ENCODE results near the gene CXCL11. TPM values are rescaled to one million over a fixed set of nuclear protein-coding genes. Genes with fewer than 3 reads are reported as not detected.

The CXCL11 gene
- total and polyA plus RNA-seq, 2 experiments from 2014 or later: 0.81 to 1.9 TPM

DNA sequence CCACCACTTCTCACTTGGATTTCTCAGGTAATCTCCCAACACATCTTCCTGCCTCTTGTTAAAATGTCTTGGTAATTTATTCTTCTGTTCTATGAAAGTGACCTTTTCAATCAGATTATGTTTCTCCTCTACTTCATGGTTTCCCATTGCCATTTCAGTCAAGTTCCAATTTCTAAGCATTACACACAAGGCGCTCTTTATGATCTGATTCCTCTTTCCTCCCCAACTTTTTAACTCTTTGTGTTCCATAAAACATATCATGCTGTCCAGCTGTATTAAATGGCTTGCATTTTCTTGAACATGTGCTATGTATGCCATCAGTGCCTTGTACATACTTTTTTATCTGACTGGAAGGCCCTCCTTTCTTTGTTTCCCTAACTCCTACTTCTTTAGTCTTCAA, 25.6 kb upstream of the CXCL11 start (continued):
- no peak for TF ChIP-seq CREB1 (CRISPR knock-in tag; IDR thresholded peaks at IDR 0.05; ENCODE audit: low read depth)
- no peak for TF ChIP-seq JUNB (IDR thresholded peaks at IDR 0.05; ENCODE audit: unreplicated experiment)
- no peak for TF ChIP-seq STAT1 (IDR thresholded peaks at IDR 0.05; ENCODE audit: unreplicated experiment)
- no peak for TF ChIP-seq NANOG (IDR thresholded peaks at IDR 0.05; ENCODE audit: borderline replicate concordance)

DNA sequence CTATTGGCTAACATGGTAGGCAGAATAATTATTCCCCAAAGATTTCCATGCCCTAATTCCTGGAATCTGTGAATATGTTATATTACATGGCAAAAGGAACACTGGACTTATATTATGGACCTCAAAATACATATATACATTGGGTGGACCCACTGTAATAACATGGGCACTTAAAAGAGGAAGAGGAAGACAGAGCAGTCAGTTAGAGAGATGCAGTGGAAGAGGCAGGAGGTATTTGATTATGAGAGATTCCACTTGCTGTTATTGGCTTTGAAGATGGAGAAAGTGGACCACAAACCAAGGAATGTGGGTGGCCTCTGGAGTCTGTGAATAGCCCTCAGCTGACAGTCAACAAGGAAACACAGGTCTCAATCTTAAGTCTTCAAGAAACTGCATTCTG, 24.6 kb upstream of the CXCL11 start:
- Mint-ChIP-seq H3K4me3 (no peak overlapping the region), H3K4me1 (peaks cover 16% of the 10 kb centered on the region), H3K9me3 (no peaks in the 10 kb centered on the region), H3K27ac (no peak overlapping the region), H3K36me3 (ENCODE audit: low read depth) (no peaks in the 10 kb centered on the region), H3K27me3 (ENCODE audit: insufficient read depth, low read depth, poor library complexity) (peaks cover 2% of the 10 kb centered on the region)
- ATAC-seq (no peak), DNase-seq (ENCODE audit: low spot score) (no peak)
- no peaks in the 10 kb centered on the region for H3K27me3 ChIP-seq (ENCODE audit: insufficient read depth)
- no peak overlapping the region for H3K4me3 ChIP-seq
- H3K4me2 ChIP-seq: no peak overlapping the region
- H2AFZ ChIP-seq: no peak overlapping the region; the same call in 1 of the 2 replicates
- no peaks in the 10 kb centered on the region for H4K20me1 ChIP-seq (replicated peaks; ENCODE audit: insufficient read depth)
- H3K4me1 ChIP-seq (ENCODE audit: insufficient read depth): peaks cover 10% of the 10 kb centered on the region
- no peaks in the 10 kb centered on the region for H3K36me3 ChIP-seq (ENCODE audit: insufficient read depth)
- TF ChIP-seq POLR2AphosphoS5 (IDR thresholded peaks at IDR 0.05; ENCODE audit: low read depth): no peak
- TF ChIP-seq EZH2 (IDR thresholded peaks at IDR 0.05; ENCODE audit: low read depth, unreplicated experiment): no peak
- TF ChIP-seq ZNF331 (CRISPR knock-in tag; IDR thresholded peaks at IDR 0.05; ENCODE audit: low read depth): no peak
- TF ChIP-seq, protein P1, sequence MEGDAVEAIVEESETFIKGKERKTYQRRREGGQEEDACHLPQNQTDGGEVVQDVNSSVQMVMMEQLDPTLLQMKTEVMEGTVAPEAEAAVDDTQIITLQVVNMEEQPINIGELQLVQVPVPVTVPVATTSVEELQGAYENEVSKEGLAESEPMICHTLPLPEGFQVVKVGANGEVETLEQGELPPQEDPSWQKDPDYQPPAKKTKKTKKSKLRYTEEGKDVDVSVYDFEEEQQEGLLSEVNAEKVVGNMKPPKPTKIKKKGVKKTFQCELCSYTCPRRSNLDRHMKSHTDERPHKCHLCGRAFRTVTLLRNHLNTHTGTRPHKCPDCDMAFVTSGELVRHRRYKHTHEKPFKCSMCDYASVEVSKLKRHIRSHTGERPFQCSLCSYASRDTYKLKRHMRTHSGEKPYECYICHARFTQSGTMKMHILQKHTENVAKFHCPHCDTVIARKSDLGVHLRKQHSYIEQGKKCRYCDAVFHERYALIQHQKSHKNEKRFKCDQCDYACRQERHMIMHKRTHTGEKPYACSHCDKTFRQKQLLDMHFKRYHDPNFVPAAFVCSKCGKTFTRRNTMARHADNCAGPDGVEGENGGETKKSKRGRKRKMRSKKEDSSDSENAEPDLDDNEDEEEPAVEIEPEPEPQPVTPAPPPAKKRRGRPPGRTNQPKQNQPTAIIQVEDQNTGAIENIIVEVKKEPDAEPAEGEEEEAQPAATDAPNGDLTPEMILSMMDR (conservative IDR thresholded peaks at IDR 0.05; ENCODE audit: low read depth in 2 of 2): no peak
- no peak for TF ChIP-seq EZH2phosphoT487 (IDR thresholded peaks at IDR 0.05; ENCODE audit: unreplicated experiment)
- TF ChIP-seq CREB1 (CRISPR knock-in tag; IDR thresholded peaks at IDR 0.05; ENCODE audit: low read depth): no peak
- TF ChIP-seq ZNF114 (CRISPR knock-in tag; IDR thresholded peaks at IDR 0.05): no peak
- no peak for TF ChIP-seq JUNB (IDR thresholded peaks at IDR 0.05; ENCODE audit: unreplicated experiment)
- TF ChIP-seq, protein P2, sequence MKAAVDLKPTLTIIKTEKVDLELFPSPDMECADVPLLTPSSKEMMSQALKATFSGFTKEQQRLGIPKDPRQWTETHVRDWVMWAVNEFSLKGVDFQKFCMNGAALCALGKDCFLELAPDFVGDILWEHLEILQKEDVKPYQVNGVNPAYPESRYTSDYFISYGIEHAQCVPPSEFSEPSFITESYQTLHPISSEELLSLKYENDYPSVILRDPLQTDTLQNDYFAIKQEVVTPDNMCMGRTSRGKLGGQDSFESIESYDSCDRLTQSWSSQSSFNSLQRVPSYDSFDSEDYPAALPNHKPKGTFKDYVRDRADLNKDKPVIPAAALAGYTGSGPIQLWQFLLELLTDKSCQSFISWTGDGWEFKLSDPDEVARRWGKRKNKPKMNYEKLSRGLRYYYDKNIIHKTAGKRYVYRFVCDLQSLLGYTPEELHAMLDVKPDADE (IDR thresholded peaks at IDR 0.05): no peak
- TF ChIP-seq, protein P3, sequence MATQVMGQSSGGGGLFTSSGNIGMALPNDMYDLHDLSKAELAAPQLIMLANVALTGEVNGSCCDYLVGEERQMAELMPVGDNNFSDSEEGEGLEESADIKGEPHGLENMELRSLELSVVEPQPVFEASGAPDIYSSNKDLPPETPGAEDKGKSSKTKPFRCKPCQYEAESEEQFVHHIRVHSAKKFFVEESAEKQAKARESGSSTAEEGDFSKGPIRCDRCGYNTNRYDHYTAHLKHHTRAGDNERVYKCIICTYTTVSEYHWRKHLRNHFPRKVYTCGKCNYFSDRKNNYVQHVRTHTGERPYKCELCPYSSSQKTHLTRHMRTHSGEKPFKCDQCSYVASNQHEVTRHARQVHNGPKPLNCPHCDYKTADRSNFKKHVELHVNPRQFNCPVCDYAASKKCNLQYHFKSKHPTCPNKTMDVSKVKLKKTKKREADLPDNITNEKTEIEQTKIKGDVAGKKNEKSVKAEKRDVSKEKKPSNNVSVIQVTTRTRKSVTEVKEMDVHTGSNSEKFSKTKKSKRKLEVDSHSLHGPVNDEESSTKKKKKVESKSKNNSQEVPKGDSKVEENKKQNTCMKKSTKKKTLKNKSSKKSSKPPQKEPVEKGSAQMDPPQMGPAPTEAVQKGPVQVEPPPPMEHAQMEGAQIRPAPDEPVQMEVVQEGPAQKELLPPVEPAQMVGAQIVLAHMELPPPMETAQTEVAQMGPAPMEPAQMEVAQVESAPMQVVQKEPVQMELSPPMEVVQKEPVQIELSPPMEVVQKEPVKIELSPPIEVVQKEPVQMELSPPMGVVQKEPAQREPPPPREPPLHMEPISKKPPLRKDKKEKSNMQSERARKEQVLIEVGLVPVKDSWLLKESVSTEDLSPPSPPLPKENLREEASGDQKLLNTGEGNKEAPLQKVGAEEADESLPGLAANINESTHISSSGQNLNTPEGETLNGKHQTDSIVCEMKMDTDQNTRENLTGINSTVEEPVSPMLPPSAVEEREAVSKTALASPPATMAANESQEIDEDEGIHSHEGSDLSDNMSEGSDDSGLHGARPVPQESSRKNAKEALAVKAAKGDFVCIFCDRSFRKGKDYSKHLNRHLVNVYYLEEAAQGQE (IDR thresholded peaks at IDR 0.05; ENCODE audit: unreplicated experiment): no peak
- TF ChIP-seq, protein P4, sequence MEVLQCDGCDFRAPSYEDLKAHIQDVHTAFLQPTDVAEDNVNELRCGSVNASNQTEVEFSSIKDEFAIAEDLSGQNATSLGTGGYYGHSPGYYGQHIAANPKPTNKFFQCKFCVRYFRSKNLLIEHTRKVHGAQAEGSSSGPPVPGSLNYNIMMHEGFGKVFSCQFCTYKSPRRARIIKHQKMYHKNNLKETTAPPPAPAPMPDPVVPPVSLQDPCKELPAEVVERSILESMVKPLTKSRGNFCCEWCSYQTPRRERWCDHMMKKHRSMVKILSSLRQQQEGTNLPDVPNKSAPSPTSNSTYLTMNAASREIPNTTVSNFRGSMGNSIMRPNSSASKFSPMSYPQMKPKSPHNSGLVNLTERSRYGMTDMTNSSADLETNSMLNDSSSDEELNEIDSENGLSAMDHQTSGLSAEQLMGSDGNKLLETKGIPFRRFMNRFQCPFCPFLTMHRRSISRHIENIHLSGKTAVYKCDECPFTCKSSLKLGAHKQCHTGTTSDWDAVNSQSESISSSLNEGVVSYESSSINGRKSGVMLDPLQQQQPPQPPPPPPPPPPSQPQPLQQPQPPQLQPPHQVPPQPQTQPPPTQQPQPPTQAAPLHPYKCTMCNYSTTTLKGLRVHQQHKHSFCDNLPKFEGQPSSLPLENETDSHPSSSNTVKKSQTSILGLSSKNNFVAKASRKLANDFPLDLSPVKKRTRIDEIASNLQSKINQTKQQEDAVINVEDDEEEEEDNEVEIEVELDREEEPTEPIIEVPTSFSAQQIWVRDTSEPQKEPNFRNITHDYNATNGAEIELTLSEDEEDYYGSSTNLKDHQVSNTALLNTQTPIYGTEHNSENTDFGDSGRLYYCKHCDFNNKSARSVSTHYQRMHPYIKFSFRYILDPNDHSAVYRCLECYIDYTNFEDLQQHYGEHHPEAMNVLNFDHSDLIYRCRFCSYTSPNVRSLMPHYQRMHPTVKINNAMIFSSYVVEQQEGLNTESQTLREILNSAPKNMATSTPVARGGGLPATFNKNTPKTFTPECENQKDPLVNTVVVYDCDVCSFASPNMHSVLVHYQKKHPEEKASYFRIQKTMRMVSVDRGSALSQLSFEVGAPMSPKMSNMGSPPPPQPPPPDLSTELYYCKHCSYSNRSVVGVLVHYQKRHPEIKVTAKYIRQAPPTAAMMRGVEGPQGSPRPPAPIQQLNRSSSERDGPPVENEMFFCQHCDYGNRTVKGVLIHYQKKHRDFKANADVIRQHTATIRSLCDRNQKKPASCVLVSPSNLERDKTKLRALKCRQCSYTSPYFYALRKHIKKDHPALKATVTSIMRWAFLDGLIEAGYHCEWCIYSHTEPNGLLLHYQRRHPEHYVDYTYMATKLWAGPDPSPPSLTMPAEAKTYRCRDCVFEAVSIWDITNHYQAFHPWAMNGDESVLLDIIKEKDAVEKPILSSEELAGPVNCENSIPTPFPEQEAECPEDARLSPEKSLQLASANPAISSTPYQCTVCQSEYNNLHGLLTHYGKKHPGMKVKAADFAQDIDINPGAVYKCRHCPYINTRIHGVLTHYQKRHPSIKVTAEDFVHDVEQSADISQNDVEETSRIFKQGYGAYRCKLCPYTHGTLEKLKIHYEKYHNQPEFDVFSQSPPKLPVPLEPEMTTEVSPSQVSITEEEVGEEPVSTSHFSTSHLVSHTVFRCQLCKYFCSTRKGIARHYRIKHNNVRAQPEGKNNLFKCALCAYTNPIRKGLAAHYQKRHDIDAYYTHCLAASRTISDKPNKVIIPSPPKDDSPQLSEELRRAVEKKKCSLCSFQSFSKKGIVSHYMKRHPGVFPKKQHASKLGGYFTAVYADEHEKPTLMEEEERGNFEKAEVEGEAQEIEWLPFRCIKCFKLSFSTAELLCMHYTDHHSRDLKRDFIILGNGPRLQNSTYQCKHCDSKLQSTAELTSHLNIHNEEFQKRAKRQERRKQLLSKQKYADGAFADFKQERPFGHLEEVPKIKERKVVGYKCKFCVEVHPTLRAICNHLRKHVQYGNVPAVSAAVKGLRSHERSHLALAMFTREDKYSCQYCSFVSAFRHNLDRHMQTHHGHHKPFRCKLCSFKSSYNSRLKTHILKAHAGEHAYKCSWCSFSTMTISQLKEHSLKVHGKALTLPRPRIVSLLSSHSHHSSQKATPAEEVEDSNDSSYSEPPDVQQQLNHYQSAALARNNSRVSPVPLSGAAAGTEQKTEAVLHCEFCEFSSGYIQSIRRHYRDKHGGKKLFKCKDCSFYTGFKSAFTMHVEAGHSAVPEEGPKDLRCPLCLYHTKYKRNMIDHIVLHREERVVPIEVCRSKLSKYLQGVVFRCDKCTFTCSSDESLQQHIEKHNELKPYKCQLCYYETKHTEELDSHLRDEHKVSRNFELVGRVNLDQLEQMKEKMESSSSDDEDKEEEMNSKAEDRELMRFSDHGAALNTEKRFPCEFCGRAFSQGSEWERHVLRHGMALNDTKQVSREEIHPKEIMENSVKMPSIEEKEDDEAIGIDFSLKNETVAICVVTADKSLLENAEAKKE (CRISPR knock-in tag; IDR thresholded peaks at IDR 0.05): no peak
- no peak for TF ChIP-seq NANOG (IDR thresholded peaks at IDR 0.05; ENCODE audit: borderline replicate concordance)
- no peak for TF ChIP-seq STAT1 (IDR thresholded peaks at IDR 0.05; ENCODE audit: unreplicated experiment)
- H3K9me2 ChIP-seq (ENCODE audit: insufficient read depth): no peaks in the 10 kb centered on the region
- no peaks in the 10 kb centered on the region for H3F3A ChIP-seq (replicated peaks; ENCODE audit: low read depth)
- H3K27ac ChIP-seq (ENCODE audit: low read depth): no peak overlapping the region
- no peaks in the 10 kb centered on the region for H3K79me2 ChIP-seq (replicated peaks; ENCODE audit: insufficient read depth)
